Osteoblast (primary cell): Measurements from ENCODE around the gene CASP5. TPM values are rescaled to one million over a fixed set of nuclear protein-coding genes. Genes with fewer than 3 reads are reported as not detected.

ENCODE experiments used
- DNase-seq: peaks from one replicate; pipeline ENCODE4 v3.0.0; 2011; ENCODE audit warnings: low spot score, mixed read lengths; ENCODE audit not compliant: insufficient read length; ENCODE audit errors: missing footprints
- H2AFZ ChIP-seq: 2 replicates; pipeline ENCODE4 v1.6.0; 2011; ENCODE audit warnings: mild to moderate bottlenecking, low read length
- H3K27ac ChIP-seq: 2 replicates; pipeline ENCODE4 v1.5.1; 2011; ENCODE audit warnings: mild to moderate bottlenecking, low read depth, low read length, moderate library complexity
- H3K27me3 ChIP-seq: 2 replicates; pipeline ENCODE4 v1.6.0; 2012; ENCODE audit warnings: mild to moderate bottlenecking, control low read depth, inconsistent platforms, low read length, moderate library complexity; ENCODE audit not compliant: insufficient read depth
- H3K36me3 ChIP-seq: 2 replicates; pipeline ENCODE4 v1.5.1; 2011; ENCODE audit warnings: mild to moderate bottlenecking, low read length, control low read depth, moderate library complexity; ENCODE audit not compliant: insufficient read depth
- H3K4me1 ChIP-seq: 2 replicates; pipeline ENCODE4 v1.5.1; 2011; ENCODE audit warnings: mild to moderate bottlenecking, low read length, control low read depth, moderate library complexity; ENCODE audit not compliant: insufficient read depth
- H3K4me2 ChIP-seq: 2 replicates; pipeline ENCODE4 v1.6.0; 2011; ENCODE audit warnings: mild to moderate bottlenecking, low read length; ENCODE audit not compliant: insufficient read depth
- H3K4me3 ChIP-seq: fragments of 200-600 bp; sonication (generic); 3 replicates; pipeline ENCODE4 v1.5.1; 2012; ENCODE audit warnings: mild to moderate bottlenecking, low read length, inconsistent platforms; ENCODE audit not compliant: insufficient read depth
- H3K79me2 ChIP-seq: 2 replicates; pipeline ENCODE4 v1.6.0; 2012; ENCODE audit warnings: mild to moderate bottlenecking, low read length, control low read depth, inconsistent platforms; ENCODE audit not compliant: insufficient read depth
- H3K9me3 ChIP-seq: 2 replicates; pipeline ENCODE4 v1.5.1; 2011; ENCODE audit warnings: low read depth, low read length, control low read depth
- H4K20me1 ChIP-seq: 2 replicates; pipeline ENCODE4 v1.6.0; 2012; ENCODE audit warnings: mild to moderate bottlenecking, low read length, control low read depth; ENCODE audit not compliant: insufficient read depth
- CTCF ChIP-seq: IDR thresholded peaks from 2 replicates; pipeline ENCODE4 v1.5.1; 2011; ENCODE audit warnings: mild to moderate bottlenecking, low read depth, low read length, moderate library complexity; ENCODE audit errors: extremely low read depth
- total RNA-seq: library from RNA; depleted of rRNA; stranded (reverse); fragments of >200 nt; gene quantifications from 2 replicates; pipeline ENCODE4 v1.2.3, GENCODE V29; 2012

CASP5 gene
- total RNA-seq, 1 donor: 0.36 TPM

DNA sequence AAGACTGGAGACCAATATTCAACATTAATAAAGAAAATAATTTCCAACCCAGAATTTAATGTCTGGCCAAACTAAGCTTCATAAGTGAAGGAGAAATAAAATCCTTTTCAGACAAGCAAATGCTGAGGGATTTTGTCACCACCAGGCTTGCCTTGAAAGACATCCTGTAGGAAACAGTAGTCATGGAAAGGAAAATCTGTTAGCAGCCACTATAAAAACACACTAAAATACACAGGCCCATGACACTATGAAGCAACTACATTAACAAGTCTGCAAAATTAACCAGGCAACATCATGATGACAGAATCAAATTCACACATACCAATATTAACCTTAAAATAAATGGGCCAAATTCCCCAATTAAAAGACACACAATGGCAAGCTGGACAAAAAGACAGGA is 52.2 kb downstream of the CASP5 start:
- Histone ChIP-seq H2AFZ (no peak overlapping the region), H3K79me2 (peaks cover 27% of the 10 kb centered on the region), H3K9me3 (no peaks in the 10 kb centered on the region)

GRCh38 chr11:104968856-104969776 is 53.9 kb downstream of the CASP5 start:
- TF ChIP-seq CTCF: no peak
- DNase-seq: peak; percentile 37
- no peaks in the 10 kb centered on the region for H3K27me3 ChIP-seq
- peak overlapping the region; percentile 97 for H3K27ac ChIP-seq
- H3K4me1 ChIP-seq: peaks cover 15% of the 10 kb centered on the region
- no peaks in the 10 kb centered on the region for H3K36me3 ChIP-seq
- peak overlapping the region; percentile 95 for H3K4me3 ChIP-seq
- H2AFZ ChIP-seq: peak overlapping the region; percentile 96
- peaks cover 40% of the 10 kb centered on the region for H3K79me2 ChIP-seq
- H3K4me2 ChIP-seq: peak overlapping the region; percentile 92
- H4K20me1 ChIP-seq: no peaks in the 10 kb centered on the region
- H3K9me3 ChIP-seq: no peaks in the 10 kb centered on the region

More for the DNA sequence above, 52.2 kb downstream of the CASP5 start:
- Histone ChIP-seq H3K27me3 (no peaks in the 10 kb centered on the region), H3K27ac (no peak overlapping the region), H4K20me1 (no peaks in the 10 kb centered on the region), H3K4me1 (peaks cover 15% of the 10 kb centered on the region), H3K4me3 (no peak overlapping the region), H3K36me3 (no peaks in the 10 kb centered on the region), H3K4me2 (no peak overlapping the region)
- TF ChIP-seq CTCF: no peak
- DNase-seq: no peak

GRCh38 chr11:104968355-104968855 is 54.6 kb downstream of the CASP5 start, which contains the start of gene CASP4:
CASP4 (minus strand) TSS chr11:104968574; CDS start chr11:104968525, 49 bp downstream.
- H3K4me1 ChIP-seq: peaks cover 15% of the 10 kb centered on the region
- no peaks in the 10 kb centered on the region for H4K20me1 ChIP-seq
- no peaks in the 10 kb centered on the region for H3K9me3 ChIP-seq
- H3K4me2 ChIP-seq: peak within 1 kb of the TSS; percentile 92
- DNase-seq: no peak
- no peaks in the 10 kb centered on the region for H3K27me3 ChIP-seq
- peaks cover 44% of the 10 kb centered on the region for H3K79me2 ChIP-seq
- peak within 1 kb of the TSS; percentile 95 for H3K4me3 ChIP-seq
- H3K27ac ChIP-seq: peak within 1 kb of the TSS; percentile 97
- no peak for TF ChIP-seq CTCF
- peak within 1 kb of the TSS; percentile 96 for H2AFZ ChIP-seq
- no peaks in the 10 kb centered on the region for H3K36me3 ChIP-seq
